HepG2 (cell line): Measurements from ENCODE around the gene GPR62. TPM values are rescaled to one million over a fixed set of nuclear protein-coding genes. Genes with fewer than 3 reads are reported as not detected.

Experiments
- EHMT2 ChIP-seq: fragments of 200-600 bp; sonication (generic); IDR thresholded peaks from 2 replicates; pipeline ENCODE4 v1.7.0; 2017; ENCODE audit warnings: antibody characterized with exemption, low read depth, low read length, borderline replicate concordance
- GABPB1 ChIP-seq: IDR thresholded peaks from 2 replicates; pipeline ENCODE4 v1.6.1; 2016; ENCODE audit warnings: mild to moderate bottlenecking, missing genetic modification reagents, moderate library complexity, missing compliant biosample characterization
- HCFC1 ChIP-seq: fragments of 150-350 bp; IDR thresholded peaks from 2 replicates; pipeline ENCODE4 v1.6.1; 2014; ENCODE audit warnings: low read depth, low read length
- MIER3 ChIP-seq: IDR thresholded peaks from 2 replicates; pipeline ENCODE4 v1.6.1; 2016; ENCODE audit warnings: missing compliant biosample characterization, borderline replicate concordance
- MTF2 ChIP-seq: sonication (generic); formaldehyde crosslinking; IDR thresholded peaks from 2 replicates; pipeline ENCODE4 v1.5.0; 2020; ENCODE audit warnings: missing genetic modification reagents, borderline replicate concordance
- NFYB ChIP-seq: sonication (generic); formaldehyde crosslinking; IDR thresholded peaks from 2 replicates; pipeline ENCODE4 v1.4.0; 2020; ENCODE audit warnings: missing genetic modification reagents
- SCMH1 ChIP-seq: sonication (generic); formaldehyde crosslinking; IDR thresholded peaks from 2 replicates; pipeline ENCODE4 v1.9.0; 2021; ENCODE audit warnings: missing genetic modification reagents, mild to moderate bottlenecking, borderline replicate concordance
- SIN3A ChIP-seq: IDR thresholded peaks from 2 replicates; pipeline ENCODE4 v1.6.1; 2011; ENCODE audit warnings: low read depth, mild to moderate bottlenecking, control low read depth, low read length, borderline replicate concordance
- SMC3 ChIP-seq: IDR thresholded peaks from 2 replicates; pipeline ENCODE4 v1.6.1; 2011; ENCODE audit warnings: low read length, improper control_type of control experiment
- ZMYM4 ChIP-seq: sonication (generic); formaldehyde crosslinking; IDR thresholded peaks from 2 replicates; pipeline ENCODE4 v1.8.1; 2023; ENCODE audit warnings: mild to moderate bottlenecking, missing genetic modification reagents
- ZNF138 ChIP-seq: sonication (generic); formaldehyde crosslinking; IDR thresholded peaks from 2 replicates; pipeline ENCODE4 v1.5.0; 2020; ENCODE audit warnings: mild to moderate bottlenecking, low read depth, missing genetic modification reagents
- ZNF337 ChIP-seq: sonication (generic); formaldehyde crosslinking; IDR thresholded peaks from 2 replicates; pipeline ENCODE4 v1.5.1; 2020; ENCODE audit warnings: missing genetic modification reagents, low read depth, mild to moderate bottlenecking, borderline replicate concordance
- ZNF501 ChIP-seq: sonication (generic); formaldehyde crosslinking; IDR thresholded peaks from 2 replicates; pipeline ENCODE4 v1.5.1; 2020; ENCODE audit warnings: mild to moderate bottlenecking, moderate library complexity, missing genetic modification reagents
- ZNF775 ChIP-seq: sonication (generic); formaldehyde crosslinking; IDR thresholded peaks from 2 replicates; pipeline ENCODE4 v1.4.0; 2020; ENCODE audit warnings: missing genetic modification reagents, mild to moderate bottlenecking, moderate library complexity, borderline replicate concordance
- polyA plus RNA-seq, 8 experiments: library from polyadenylated mRNA; depleted of rRNA in 3 of 8; stranded (reverse) in 7 of 8; unstranded in 1 of 8; fragments of >200 nt; fragmentation: Illumina TruSeq in 4 of 8; extraction: Trizol in 4 of 8; gene quantifications; 2 replicates each; pipeline versions ENCODE4 v1.2.1 to v1.2.3, GENCODE V29; 2011 to 2016; ENCODE audit warnings: low read depth in 4 of 8, missing spikeins in 1 of 8, mixed read lengths in 1 of 8; ENCODE audit not compliant: insufficient read depth in 1 of 8
- total RNA-seq, 5 experiments: library from RNA; depleted of rRNA; stranded (reverse); fragments of >200 nt; fragmentation: Illumina TruSeq; extraction: Trizol; gene quantifications; 2 replicates each; pipeline ENCODE4 v1.2.3, GENCODE V29; 2016; ENCODE audit warnings: low read depth in 1 of 5
- TF ChIP-seq, protein P1 (sequence below): sonication (generic); formaldehyde crosslinking; IDR thresholded peaks from 2 replicates; pipeline ENCODE4 v1.4.0; 2020; ENCODE audit warnings: missing genetic modification reagents
- TF ChIP-seq, protein P2 (sequence below): IDR thresholded peaks from 2 replicates; pipeline ENCODE4 v1.4.0; 2020; ENCODE audit warnings: mild to moderate bottlenecking, missing genetic modification reagents
- TF ChIP-seq, protein P3 (sequence below): sonication (generic); formaldehyde crosslinking; IDR thresholded peaks from 2 replicates; pipeline ENCODE4 v1.5.0; 2020; ENCODE audit warnings: missing genetic modification reagents, mild to moderate bottlenecking, borderline replicate concordance
- TF ChIP-seq, protein P4 (sequence below): sonication (generic); formaldehyde crosslinking; IDR thresholded peaks from 2 replicates; pipeline ENCODE4 v1.5.1; 2020; ENCODE audit warnings: mild to moderate bottlenecking, moderate library complexity, missing genetic modification reagents
- TF ChIP-seq, protein P5 (sequence below): sonication (generic); formaldehyde crosslinking; IDR thresholded peaks from 2 replicates; pipeline ENCODE4 v1.9.0; 2021; ENCODE audit warnings: missing genetic modification reagents, borderline replicate concordance

The GPR62 gene
- total and polyA plus RNA-seq, 2 of the 13 experiments (the other 11 are each of a cell fraction or from before 2014, with no cell fraction given): not detected

DNA sequence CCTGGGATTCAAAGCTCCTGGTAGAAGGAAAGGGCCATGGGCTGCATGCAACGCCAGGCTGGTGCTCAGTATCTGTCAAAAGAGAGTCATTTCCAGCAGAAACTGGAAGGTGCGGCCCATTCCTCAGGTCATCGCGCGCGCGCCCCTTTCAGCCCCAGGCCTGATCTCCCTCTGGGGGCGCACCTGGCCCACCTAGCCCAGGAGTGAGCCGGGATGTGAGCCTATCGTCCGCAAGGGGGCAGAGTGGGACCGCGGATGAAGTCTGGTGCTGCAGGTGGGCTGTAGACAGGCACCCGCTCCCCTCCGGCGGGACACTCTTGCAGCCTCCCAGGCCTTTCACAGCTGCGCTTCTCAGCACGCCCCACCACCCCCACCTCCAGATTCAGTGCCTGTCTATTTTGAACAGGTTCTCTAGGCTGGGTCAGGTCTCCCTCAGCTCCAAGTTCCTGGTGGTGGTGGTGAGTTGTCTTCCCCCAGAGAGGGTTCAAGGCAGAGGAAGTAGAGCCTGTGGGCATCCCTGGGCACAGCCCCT lies 46.3 kb downstream of the GPR62 start (continued):
- TF ChIP-seq, protein P1, sequence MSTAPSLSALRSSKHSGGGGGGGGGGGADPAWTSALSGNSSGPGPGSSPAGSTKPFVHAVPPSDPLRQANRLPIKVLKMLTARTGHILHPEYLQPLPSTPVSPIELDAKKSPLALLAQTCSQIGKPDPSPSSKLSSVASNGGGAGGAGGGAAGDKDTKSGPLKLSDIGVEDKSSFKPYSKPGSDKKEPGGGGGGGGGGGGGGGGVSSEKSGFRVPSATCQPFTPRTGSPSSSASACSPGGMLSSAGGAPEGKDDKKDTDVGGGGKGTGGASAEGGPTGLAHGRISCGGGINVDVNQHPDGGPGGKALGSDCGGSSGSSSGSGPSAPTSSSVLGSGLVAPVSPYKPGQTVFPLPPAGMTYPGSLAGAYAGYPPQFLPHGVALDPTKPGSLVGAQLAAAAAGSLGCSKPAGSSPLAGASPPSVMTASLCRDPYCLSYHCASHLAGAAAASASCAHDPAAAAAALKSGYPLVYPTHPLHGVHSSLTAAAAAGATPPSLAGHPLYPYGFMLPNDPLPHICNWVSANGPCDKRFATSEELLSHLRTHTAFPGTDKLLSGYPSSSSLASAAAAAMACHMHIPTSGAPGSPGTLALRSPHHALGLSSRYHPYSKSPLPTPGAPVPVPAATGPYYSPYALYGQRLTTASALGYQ (CRISPR knock-in tag): no peak
- TF ChIP-seq ZNF501 (CRISPR knock-in tag) (0 out of 2 replicates have a peak, but pooled peaks have one; percentile 16), MTF2 (CRISPR knock-in tag) (no peak), ZNF775 (CRISPR knock-in tag) (no peak), SIN3A (no peak), SCMH1 (CRISPR knock-in tag) (no peak), EHMT2 (no peak), ZNF138 (CRISPR knock-in tag) (no peak), ZNF337 (no peak), NFYB (CRISPR knock-in tag) (no peak), ZMYM4 (CRISPR knock-in tag) (0 out of 2 replicates have a peak, but pooled peaks have one; percentile 27), HCFC1 (no peak), GABPB1 (CRISPR knock-in tag) (peak; percentile 55), SMC3 (peak; percentile 62; the same call in 1 of the 2 replicates), MIER3 (CRISPR knock-in tag) (no peak)
- TF ChIP-seq, protein P2, sequence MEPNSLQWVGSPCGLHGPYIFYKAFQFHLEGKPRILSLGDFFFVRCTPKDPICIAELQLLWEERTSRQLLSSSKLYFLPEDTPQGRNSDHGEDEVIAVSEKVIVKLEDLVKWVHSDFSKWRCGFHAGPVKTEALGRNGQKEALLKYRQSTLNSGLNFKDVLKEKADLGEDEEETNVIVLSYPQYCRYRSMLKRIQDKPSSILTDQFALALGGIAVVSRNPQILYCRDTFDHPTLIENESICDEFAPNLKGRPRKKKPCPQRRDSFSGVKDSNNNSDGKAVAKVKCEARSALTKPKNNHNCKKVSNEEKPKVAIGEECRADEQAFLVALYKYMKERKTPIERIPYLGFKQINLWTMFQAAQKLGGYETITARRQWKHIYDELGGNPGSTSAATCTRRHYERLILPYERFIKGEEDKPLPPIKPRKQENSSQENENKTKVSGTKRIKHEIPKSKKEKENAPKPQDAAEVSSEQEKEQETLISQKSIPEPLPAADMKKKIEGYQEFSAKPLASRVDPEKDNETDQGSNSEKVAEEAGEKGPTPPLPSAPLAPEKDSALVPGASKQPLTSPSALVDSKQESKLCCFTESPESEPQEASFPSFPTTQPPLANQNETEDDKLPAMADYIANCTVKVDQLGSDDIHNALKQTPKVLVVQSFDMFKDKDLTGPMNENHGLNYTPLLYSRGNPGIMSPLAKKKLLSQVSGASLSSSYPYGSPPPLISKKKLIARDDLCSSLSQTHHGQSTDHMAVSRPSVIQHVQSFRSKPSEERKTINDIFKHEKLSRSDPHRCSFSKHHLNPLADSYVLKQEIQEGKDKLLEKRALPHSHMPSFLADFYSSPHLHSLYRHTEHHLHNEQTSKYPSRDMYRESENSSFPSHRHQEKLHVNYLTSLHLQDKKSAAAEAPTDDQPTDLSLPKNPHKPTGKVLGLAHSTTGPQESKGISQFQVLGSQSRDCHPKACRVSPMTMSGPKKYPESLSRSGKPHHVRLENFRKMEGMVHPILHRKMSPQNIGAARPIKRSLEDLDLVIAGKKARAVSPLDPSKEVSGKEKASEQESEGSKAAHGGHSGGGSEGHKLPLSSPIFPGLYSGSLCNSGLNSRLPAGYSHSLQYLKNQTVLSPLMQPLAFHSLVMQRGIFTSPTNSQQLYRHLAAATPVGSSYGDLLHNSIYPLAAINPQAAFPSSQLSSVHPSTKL: 0 out of 2 replicates have a peak, but pooled peaks have one; percentile 42
- TF ChIP-seq, protein P3, sequence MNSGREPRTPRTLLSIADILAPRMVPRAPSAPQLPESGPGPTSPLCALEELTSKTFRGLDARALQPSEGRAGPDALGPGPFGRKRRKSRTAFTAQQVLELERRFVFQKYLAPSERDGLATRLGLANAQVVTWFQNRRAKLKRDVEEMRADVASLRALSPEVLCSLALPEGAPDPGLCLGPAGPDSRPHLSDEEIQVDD (CRISPR knock-in tag): no peak
- TF ChIP-seq, protein P4, sequence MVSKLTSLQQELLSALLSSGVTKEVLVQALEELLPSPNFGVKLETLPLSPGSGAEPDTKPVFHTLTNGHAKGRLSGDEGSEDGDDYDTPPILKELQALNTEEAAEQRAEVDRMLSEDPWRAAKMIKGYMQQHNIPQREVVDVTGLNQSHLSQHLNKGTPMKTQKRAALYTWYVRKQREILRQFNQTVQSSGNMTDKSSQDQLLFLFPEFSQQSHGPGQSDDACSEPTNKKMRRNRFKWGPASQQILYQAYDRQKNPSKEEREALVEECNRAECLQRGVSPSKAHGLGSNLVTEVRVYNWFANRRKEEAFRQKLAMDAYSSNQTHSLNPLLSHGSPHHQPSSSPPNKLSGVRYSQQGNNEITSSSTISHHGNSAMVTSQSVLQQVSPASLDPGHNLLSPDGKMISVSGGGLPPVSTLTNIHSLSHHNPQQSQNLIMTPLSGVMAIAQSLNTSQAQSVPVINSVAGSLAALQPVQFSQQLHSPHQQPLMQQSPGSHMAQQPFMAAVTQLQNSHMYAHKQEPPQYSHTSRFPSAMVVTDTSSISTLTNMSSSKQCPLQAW: peak; percentile 27; the same call in 1 of the 2 replicates
- TF ChIP-seq, protein P5, sequence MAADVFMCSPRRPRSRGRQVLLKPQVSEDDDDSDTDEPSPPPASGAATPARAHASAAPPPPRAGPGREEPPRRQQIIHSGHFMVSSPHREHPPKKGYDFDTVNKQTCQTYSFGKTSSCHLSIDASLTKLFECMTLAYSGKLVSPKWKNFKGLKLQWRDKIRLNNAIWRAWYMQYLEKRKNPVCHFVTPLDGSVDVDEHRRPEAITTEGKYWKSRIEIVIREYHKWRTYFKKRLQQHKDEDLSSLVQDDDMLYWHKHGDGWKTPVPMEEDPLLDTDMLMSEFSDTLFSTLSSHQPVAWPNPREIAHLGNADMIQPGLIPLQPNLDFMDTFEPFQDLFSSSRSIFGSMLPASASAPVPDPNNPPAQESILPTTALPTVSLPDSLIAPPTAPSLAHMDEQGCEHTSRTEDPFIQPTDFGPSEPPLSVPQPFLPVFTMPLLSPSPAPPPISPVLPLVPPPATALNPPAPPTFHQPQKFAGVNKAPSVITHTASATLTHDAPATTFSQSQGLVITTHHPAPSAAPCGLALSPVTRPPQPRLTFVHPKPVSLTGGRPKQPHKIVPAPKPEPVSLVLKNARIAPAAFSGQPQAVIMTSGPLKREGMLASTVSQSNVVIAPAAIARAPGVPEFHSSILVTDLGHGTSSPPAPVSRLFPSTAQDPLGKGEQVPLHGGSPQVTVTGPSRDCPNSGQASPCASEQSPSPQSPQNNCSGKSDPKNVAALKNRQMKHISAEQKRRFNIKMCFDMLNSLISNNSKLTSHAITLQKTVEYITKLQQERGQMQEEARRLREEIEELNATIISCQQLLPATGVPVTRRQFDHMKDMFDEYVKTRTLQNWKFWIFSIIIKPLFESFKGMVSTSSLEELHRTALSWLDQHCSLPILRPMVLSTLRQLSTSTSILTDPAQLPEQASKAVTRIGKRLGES (CRISPR knock-in tag): no peak
